DMS 273 (cell line): ENCODE measurements around the gene GSTK1.
"Not testable (repeated sequence)": the region's sequence is repeated elsewhere in the genome, so short reads cannot be mapped to it uniquely, and the experiment has no call there.

Experiments
- DNase-seq: peaks from one replicate; lab custom pipeline; 2025; ENCODE audit not compliant: unreplicated experiment; lab: John Stamatoyannopoulos, UW

Gene GSTK1

DNA sequence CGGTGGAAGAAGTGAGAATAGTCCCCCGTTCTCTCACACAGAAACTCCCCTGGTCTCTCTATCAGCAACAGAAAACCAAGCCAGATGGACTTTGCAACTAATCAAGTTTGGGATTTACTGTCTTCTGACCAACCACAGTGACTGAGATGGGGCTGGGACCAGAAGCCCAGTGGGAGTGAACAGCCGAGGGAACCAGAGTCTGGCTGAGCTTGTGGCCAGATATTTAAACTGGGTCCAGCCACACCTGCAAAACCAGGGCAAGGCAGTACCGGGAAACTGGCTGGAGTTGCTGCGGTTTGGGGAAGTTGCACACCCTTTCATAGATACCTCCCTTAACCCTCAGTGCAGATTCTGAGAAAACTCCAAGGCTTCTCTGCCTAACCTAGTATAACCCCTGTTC is 6.0 kb downstream of the GSTK1 start:
- no peak for DNase-seq

DNA sequence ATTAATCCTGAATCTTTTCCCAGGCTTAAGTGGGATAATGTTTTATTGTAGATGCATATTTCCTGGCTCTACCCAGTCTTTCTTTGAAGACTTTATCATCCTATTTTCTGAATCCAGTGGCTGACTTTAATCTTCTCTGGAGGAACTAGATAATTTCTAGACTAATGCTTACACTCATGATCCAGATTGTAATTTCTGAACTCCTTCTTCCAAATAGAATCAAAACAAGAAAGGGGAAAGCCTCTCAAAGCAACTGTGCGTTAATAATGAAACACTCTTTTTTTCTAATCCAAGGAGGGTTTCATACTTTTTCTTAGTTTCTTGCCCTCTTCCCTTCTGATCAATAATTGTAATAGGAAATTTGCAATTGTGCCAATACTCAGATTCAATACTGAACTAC is 8.0 kb downstream of the GSTK1 start:
- DNase-seq, result no peak

DNA sequence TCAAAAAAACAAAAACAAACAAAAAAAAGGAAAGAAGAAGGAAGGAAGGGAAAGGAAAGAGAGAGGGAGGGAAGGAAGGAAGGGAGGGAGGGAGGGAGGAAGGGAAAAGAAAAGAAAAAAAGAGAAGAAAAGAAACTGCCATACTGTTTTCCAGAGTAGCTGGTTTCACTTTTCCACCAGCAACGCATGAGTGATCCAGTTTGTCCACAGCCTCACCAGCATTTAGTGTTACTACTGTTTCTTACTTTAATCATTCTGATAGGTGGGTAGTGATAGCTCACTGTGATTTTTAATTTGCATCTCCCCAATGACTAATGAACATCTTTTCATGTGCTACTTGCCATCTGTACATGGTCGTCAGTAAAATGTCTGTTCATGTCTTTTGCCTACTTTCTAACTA is 9.6 kb downstream of the GSTK1 start:
- no peak for DNase-seq

- DNase-seq, result peak; percentile 18
These were observed 16.2 kb downstream of the GSTK1 start for GRCh38 chr7:143279186-143280098.

GRCh38 chr7:143280160-143280559 is 16.9 kb downstream of the GSTK1 start:
- no peak for DNase-seq

DNA sequence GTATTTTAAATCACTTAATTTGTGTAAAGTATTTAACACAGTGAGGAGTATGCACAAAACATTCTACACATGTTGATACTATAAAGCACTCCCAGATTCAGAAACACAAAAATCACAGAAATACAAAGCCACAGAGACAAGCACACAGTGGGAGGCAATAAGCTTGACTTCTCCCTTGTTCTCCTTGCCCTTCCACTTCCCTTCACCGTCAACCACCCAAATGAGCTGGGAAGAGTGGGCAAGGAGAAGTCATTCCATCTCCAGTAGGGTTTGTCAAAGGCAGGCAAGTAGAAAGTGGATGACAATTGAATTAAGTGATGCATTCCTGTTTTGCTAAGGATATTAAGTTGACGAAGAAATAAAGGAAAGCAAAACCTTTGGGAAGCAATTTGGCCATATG is 17.3 kb downstream of the GSTK1 start:
- DNase-seq, result no peak

GRCh38 chr7:143281529-143281928 is 18.3 kb downstream of the GSTK1 start:
- no peak for DNase-seq

DNA sequence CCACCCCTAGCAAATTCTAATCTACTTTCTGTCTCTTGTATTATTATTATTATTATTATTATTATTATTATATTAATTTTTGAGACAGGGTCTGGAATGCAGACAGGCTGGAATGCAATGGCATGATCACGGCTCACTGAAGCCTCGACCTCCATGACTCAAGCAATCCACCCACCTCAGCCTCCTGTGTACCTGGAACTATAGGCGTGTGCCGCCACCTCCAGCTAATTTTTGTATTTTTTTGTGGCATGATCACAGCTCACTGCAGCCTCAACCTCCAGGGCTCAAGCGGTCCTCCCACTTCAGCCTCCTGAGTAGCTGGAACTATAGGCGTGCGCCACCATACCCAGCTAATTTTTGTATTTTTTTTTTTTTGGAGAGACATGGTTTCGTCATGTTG is 18.9 kb downstream of the GSTK1 start:
- no peak for DNase-seq

- no peak for DNase-seq
These were observed 20.1 kb downstream of the GSTK1 start for GRCh38 chr7:143283381-143283780.

DNA sequence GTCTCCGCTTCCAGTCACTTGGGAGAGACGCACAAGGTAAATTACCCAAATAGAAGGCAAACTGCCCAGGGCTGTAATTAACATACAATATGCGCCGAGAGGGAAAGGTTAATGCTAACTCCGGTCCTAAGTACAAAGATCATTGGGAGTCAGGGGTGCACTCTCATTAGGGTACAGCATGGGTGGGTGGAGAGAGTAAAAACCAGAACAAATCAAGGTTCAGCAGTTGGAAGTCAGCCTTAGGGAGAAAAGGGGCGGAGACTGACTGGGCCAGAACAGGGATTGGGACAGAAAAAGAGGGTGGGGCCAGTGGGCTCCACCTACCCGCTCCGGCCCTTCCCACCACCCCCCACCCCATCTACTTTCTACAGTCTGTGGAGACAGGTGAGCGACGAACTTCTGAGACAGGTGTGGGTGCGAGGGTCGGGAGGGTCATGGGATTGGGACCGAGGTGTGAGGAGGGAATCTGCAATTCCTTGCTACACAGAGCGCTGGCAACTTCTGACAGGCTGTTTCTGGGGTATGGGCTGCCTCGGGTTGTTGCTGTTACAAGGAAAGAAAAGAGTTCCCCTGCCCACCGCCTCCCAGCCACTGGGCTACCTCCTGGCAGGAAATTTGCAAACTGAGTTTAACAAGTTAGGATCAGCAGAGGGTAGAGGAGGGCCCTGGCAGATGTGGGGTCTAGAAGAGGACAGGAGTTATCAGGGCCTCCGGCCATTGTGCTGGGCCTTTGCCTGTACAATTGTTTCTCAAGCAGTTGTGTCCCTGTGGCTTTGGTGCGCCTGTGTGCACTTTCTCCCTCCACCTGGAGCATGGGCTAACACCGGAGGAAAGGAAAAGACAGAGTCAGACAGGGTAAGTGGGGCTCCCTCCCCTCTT is 21.6 kb downstream of the GSTK1 start, which contains the start of gene TMEM139:
Gene TMEM139 (plus strand): TSS at position 368 of the 879 bp plus-strand sequence. CDS start 1,000 bp downstream, outside the sequence.
- DNase-seq, result peak; percentile 15

- no peak for DNase-seq
These were observed 22.2 kb downstream of the GSTK1 start for GRCh38 chr7:143285470-143285778.

DNA sequence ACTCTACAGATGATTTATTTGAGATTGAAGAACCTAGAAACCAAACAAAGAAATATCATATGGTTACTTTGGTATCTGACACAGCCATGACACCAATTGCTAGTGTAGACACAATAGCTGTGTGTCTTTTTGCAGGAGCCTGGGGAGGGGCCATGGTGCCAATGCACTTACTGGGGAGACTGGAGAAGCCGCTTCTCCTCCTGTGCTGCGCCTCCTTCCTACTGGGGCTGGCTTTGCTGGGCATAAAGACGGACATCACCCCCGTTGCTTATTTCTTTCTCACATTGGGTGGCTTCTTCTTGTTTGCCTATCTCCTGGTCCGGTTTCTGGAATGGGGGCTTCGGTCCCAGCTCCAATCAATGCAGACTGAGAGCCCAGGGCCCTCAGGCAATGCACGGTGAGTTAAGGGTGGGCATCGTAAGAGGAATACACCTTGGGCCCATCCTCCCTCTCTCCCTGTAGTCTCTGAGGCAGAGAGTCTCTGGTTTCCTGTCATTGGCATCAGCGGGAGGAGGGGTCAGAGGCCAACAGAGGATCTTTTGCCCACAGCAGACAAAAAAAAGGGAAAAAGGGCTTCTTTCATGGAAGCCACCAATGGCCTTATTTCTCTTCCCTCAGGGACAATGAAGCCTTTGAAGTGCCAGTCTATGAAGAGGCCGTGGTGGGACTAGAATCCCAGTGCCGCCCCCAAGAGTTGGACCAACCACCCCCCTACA is 22.7 kb downstream of the GSTK1 start:
- no peak for DNase-seq

GRCh38 chr7:143286522-143286890 is 23.3 kb downstream of the GSTK1 start:
- DNase-seq, result no peak

- DNase-seq, result no peak
These were observed 24.2 kb downstream of the GSTK1 start for GRCh38 chr7:143287339-143287934.

GRCh38 chr7:143287935-143288826 is 24.9 kb downstream of the GSTK1 start, which contains the start of gene CASP2:
CASP2 (plus strand) TSS chr7:143288351; CDS start chr7:143288456, 105 bp downstream.
- peak; percentile 99 for DNase-seq

DNA sequence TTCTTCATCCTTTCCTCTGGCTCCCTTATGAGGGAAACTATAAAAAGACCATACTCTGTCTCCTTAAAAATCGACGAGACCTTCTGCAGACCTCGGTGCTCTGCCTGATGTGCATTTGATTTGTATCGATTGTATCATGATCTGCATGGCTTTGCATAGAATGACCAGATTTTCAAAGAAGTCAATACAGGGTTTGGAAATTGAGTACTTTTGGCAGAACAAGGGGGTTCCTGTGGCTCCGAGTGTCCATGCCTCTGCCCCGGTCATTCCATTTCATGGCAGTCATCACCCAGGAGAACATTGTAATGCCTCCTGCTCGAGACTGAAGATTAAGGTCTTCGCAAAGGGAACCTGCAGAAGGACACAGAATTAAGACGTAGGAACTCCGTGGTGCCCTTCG is 25.6 kb downstream of the GSTK1 start:
- DNase-seq, result peak; percentile 40

- peak; percentile 40 for DNase-seq
These were observed 26.2 kb downstream of the GSTK1 start for GRCh38 chr7:143289421-143289820.

GRCh38 chr7:143289888-143290287 is 26.6 kb downstream of the GSTK1 start:
- not testable (repeated sequence) for DNase-seq

DNA sequence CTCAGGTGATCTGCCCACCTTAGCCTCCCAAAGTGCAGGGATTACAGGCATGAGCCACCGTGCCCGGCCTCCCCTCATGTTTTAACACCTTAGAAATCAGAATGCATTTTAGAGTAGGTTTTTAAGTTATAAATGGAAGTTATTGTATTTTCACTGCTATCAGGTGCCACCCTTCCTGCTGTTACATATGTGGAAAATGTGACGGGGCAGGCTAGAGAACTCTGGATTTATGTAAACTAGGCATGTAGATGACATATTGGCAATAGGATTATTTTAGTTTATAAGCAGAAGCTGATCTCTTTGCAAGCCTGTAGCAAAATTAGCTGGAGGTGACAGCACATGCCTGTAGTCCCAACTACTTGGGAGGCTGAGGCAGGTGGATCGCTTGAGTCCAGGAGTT is 27.1 kb downstream of the GSTK1 start:
- no peak for DNase-seq

DNA sequence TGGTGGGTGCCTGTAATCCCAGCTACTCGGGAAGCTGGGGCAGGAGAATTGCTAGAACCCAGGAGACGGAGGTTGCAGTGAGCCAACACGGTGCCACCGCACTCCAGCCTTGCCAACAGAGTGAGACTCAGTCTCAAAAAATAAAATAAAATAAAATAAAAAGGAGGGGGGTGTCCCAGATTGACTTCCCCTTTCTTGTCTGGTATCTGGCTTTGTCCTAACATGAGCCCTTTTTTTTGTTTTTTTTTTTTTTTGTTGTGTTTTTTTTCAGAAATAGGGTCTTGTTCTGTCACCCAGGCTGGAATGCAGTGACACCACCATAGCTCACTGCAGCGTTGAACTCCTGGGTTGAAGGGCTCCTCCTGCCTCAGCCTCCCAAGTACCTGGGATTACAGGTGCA is 29.6 kb downstream of the GSTK1 start:
- DNase-seq, result no peak
